Fibroblast of villous mesenchyme (primary cell): ENCODE results near the gene NPIPA7. TPM values are rescaled to one million over a fixed set of nuclear protein-coding genes. Genes with fewer than 3 reads are reported as not detected.
"Not testable (repeated sequence)": the region's sequence is repeated elsewhere in the genome, so short reads cannot be mapped to it uniquely, and the experiment has no call there.

Experiments used
- DNase-seq: peaks from one replicate; pipeline ENCODE4 v3.0.0-alpha.2; 2010; ENCODE audit warnings: low read depth
- H3K4me3 ChIP-seq: 2 replicates; pipeline ENCODE4 v1.5.1; 2011; ENCODE audit warnings: low read depth, mild to moderate bottlenecking, low read length
- small RNA-seq: library from RNA; depleted of rRNA; stranded (forward); fragments of <200 nt; gene quantifications from one replicate; pipeline ENCODE3, GENCODE V24; 2012
- total RNA-seq: library from RNA; depleted of rRNA; stranded (reverse); fragments of >200 nt; gene quantifications from 2 replicates; pipeline ENCODE4 v1.2.3, GENCODE V29; 2012

The NPIPA7 gene
- total RNA-seq, 1 donor: 0.43 TPM

GRCh38 chr16:16413773-16414172 is 34.8 kb downstream of the NPIPA7 start:
- DNase-seq, H3K4me3 ChIP-seq: not testable (repeated sequence)

- DNase-seq, H3K4me3 ChIP-seq: not testable (repeated sequence)
Observed at GRCh38 chr16:16417071-16417470, 38.1 kb downstream of the NPIPA7 start.

DNA sequence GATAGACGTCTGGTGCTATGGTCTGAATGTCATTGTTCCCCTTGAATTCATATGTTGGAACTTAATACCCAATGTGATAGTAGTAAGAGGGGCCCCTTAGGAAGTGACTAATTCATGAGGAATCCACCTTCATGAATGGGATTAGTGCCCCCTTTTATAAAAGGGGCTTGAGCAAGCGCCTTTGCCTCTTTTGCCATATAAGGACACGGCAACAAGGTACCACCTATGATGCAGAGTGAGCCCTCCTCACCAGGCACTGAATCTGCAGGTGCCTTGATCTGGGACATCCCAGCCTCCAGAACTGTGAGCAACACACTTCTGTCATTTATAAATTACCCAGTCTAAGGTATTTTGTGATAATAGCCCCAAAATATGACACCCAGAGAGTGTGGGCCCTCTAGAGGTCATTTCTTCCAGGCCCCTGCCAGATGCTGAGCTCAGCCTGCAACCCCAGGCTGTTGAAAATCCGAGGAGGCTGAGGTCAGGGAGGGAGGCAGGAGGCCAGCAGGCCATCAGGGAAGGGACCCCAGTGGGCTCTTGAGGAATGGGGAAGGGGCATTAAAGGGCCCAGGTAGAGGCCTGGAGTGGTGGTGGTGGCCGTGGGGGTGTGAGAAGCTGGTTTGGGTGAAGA is 39.1 kb downstream of the NPIPA7 start:
- not testable (repeated sequence) for DNase-seq, H3K4me3 ChIP-seq

GRCh38 chr16:16420515-16420914 is 41.6 kb downstream of the NPIPA7 start:
- DNase-seq, H3K4me3 ChIP-seq: not testable (repeated sequence)

DNA sequence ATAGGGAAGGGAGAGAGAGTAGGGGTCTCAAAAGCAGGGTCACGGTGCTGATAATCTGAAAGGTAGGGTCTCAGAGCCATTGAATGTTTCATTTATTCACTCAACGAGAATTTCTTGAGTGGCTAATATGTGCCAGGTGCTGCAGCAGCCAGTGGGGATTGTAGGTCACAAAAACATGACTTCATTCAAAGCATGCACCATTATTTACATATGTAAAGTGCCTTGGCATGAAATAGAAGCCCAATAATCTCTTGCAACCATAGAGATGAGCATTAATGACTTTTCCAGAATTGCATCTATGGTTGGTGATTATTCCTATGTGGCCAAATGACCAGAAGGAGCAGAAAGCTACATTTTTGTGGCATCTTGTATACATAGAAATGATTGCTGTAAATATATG is 46.2 kb downstream of the NPIPA7 start:
- not testable (repeated sequence) for H3K4me3 ChIP-seq, DNase-seq

DNA sequence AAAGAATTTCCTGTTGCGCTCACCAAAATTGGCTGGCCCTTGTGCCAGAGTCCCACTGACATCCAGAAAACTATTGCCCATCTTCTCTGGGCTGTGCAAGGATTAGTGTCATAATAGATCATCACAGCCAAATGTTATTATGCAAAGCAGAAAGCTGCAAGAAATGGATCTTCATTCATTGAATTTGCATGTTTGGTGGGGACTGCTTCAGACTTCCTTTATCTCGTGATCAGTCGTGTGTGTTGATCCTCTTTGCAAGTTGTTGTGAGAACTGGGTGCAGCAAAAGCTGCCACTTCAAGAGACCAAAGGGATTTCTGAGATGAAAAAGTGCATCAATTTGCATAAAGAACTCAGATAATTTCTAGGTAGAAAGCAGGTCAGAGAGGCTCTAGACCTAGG is 52.2 kb downstream of the NPIPA7 start:
- H3K4me3 ChIP-seq, DNase-seq: not testable (repeated sequence)

GRCh38 chr16:16434711-16435110 is 55.8 kb downstream of the NPIPA7 start:
- not testable (repeated sequence) for DNase-seq, H3K4me3 ChIP-seq

- DNase-seq, H3K4me3 ChIP-seq: not testable (repeated sequence)
Observed at GRCh38 chr16:16441401-16441800, 62.5 kb downstream of the NPIPA7 start.

Small RNA genes within 50 kb of the gene (small RNA-seq; reads per million reads assigned to genes)
- gene AC138969.3 (not detected), gene MIR6511A3 (not detected), gene MIR6770-2 (not detected)

Other genes starting within 250 kb of the NPIPA7 start
- gene ABCC6, start 155.6 kb upstream of the NPIPA7 start, total RNA-seq: 2.6 TPM in 2 replicates
- 57.3 and 60.9 TPM in 2 replicates for gene NOMO3, start 146.6 kb upstream of the NPIPA7 start, total RNA-seq